A549 (cell line): ENCODE data around the gene ALPI. TPM values are rescaled to one million over a fixed set of nuclear protein-coding genes. Genes with fewer than 3 reads are reported as not detected.

Source experiments
- ATAC-seq, 2 experiments: fragments of 200-7000 bp in 1 of 2; fragments of >200 bp in 1 of 2; cut with Nextera tagmentation in 1 of 2; cut with Tn5 transposase in 1 of 2; 3 replicates each; pipeline versions ENCODE4 v1.8.0 to v1.9.1; 2018 to 2020; ENCODE audit warnings: mild to moderate bottlenecking in 1 of 2, moderate library complexity in 1 of 2
- CTCF ChIA-PET: fragments of 300-600 bp; sonication (Branson Sonifier 250); formaldehyde crosslinking; extraction: SDS; loops from one replicate; lab custom pipeline; 2021; ENCODE audit warnings: antibody characterized with exemption, inconsistent platforms; lab: Yijun Ruan, JAX
- POLR2A ChIA-PET: fragments of 350-600 bp; formaldehyde crosslinking; extraction: SDS; loops from one replicate; lab custom pipeline; 2021; ENCODE audit warnings: antibody characterized with exemption, inconsistent platforms; lab: Yijun Ruan, JAX
- DNase-seq, 2 experiments: peaks; one replicate each; pipeline versions ENCODE4 v3.0.0 to v3.0.0-alpha.2; 2011 to 2016; ENCODE audit warnings: low read depth in 1 of 2, low spot score in 1 of 2
- FAIRE-seq: peaks from 2 replicates; lab custom pipeline; 2011; peaks lifted over from hg19 to GRCh38; lab: Jason Lieb, UNC
- H3K27ac ChIP-seq, 2 experiments: fragments of >200 bp; sonication (Bioruptor Twin); formaldehyde crosslinking; 3 replicates each; pipeline ENCODE4 v1.5.1; 2016 to 2017
- H3K4me1 ChIP-seq: fragments of >200 bp; sonication (Bioruptor Twin); formaldehyde crosslinking; 3 replicates; pipeline ENCODE4 v1.6.1; 2016
- H3K4me2 ChIP-seq: fragments of >200 bp; sonication (Bioruptor Twin); formaldehyde crosslinking; 3 replicates; pipeline ENCODE4 v1.6.1; 2016
- H3K4me3 ChIP-seq: fragments of >200 bp; sonication (Bioruptor Twin); formaldehyde crosslinking; 3 replicates; pipeline ENCODE4 v1.5.1; 2016
- H3K9me3 ChIP-seq: fragments of >200 bp; sonication (Bioruptor Twin); formaldehyde crosslinking; 3 replicates; pipeline ENCODE4 v1.6.1; 2016
- BCL3 ChIP-seq: fragments of >200 bp; sonication (Bioruptor Twin); formaldehyde crosslinking; IDR thresholded peaks from 3 replicates; pipeline ENCODE4 v1.6.1; 2016
- BHLHE40 ChIP-seq: IDR thresholded peaks from 2 replicates; pipeline ENCODE4 v1.6.1; 2012; ENCODE audit warnings: low read depth, low read length, inconsistent platforms
- CBX8 ChIP-seq: fragments of 200-600 bp; sonication (generic); IDR thresholded peaks from 2 replicates; pipeline ENCODE4 v1.6.1; 2016
- CEBPB ChIP-seq, 2 experiments: fragments of >200 bp in 1 of 2; sonication (Bioruptor Twin) in 1 of 2; formaldehyde crosslinking in 1 of 2; IDR thresholded peaks; 2 replicates each; pipeline ENCODE4 v1.6.1; 2012 to 2016
- CHD2 ChIP-seq: fragments of 150-350 bp; IDR thresholded peaks from 2 replicates; pipeline ENCODE4 v1.6.1; 2014; ENCODE audit warnings: low read length; ENCODE audit not compliant: partially characterized antibody
- CHD4 ChIP-seq: fragments of 200-600 bp; sonication (generic); IDR thresholded peaks from 2 replicates; pipeline ENCODE4 v1.6.1; 2016; ENCODE audit warnings: antibody characterized with exemption, mild to moderate bottlenecking, borderline replicate concordance
- EHMT2 ChIP-seq: fragments of 200-600 bp; sonication (generic); IDR thresholded peaks from 2 replicates; pipeline ENCODE4 v1.6.1; 2016; ENCODE audit warnings: antibody characterized with exemption, low read depth, mild to moderate bottlenecking, moderate library complexity
- ELK1 ChIP-seq: fragments of 150-350 bp; IDR thresholded peaks from 2 replicates; pipeline ENCODE4 v1.6.1; 2014; ENCODE audit warnings: low read depth, mild to moderate bottlenecking, low read length
- ESRRA ChIP-seq: fragments of 150-350 bp; IDR thresholded peaks from 2 replicates; pipeline ENCODE4 v1.6.1; 2014; ENCODE audit warnings: mild to moderate bottlenecking, low read length, borderline replicate concordance
- FOSL2 ChIP-seq, 2 experiments: fragments of 450-650 bp in 1 of 2; fragments of >200 bp in 1 of 2; sonication (Bioruptor Twin) in 1 of 2; formaldehyde crosslinking; IDR thresholded peaks; 2 replicates each; pipeline versions ENCODE4 v1.5.0 to v1.6.1; 2016 to 2020; ENCODE audit warnings: mild to moderate bottlenecking in 1 of 2, moderate library complexity in 1 of 2
- FOXS1 ChIP-seq: fragments of 250-450 bp; sonication (Bioruptor Pico); IDR thresholded peaks from 2 replicates; pipeline ENCODE4 v1.5.0; 2020; ENCODE audit warnings: mild to moderate bottlenecking, moderate library complexity
- HOXB5 ChIP-seq: fragments of 250-450 bp; sonication (Bioruptor Pico); IDR thresholded peaks from 2 replicates; pipeline ENCODE4 v1.5.0; 2020; ENCODE audit warnings: mild to moderate bottlenecking, moderate library complexity
- KDM1A ChIP-seq: fragments of 200-600 bp; sonication (generic); IDR thresholded peaks from 2 replicates; pipeline ENCODE4 v1.6.1; 2016; ENCODE audit warnings: low read depth, mild to moderate bottlenecking
- KDM5A ChIP-seq: fragments of 200-600 bp; sonication (generic); IDR thresholded peaks from 2 replicates; pipeline ENCODE4 v1.6.1; 2016; ENCODE audit warnings: antibody characterized with exemption, mild to moderate bottlenecking
- MAZ ChIP-seq: fragments of 150-350 bp; IDR thresholded peaks from 2 replicates; pipeline ENCODE4 v1.6.1; 2014; ENCODE audit warnings: antibody characterized with exemption, low read depth, low read length, borderline replicate concordance
- MYC ChIP-seq: IDR thresholded peaks from 2 replicates; pipeline ENCODE4 v1.6.1; 2012; ENCODE audit warnings: mild to moderate bottlenecking, inconsistent platforms, low read length, improper control_type of control experiment, borderline replicate concordance
- NFE2L2 ChIP-seq: fragments of 150-350 bp; conservative IDR thresholded peaks from 2 replicates; pipeline ENCODE4 v1.6.1; 2014; ENCODE audit warnings: low read length
- POLR2A ChIP-seq: IDR thresholded peaks from 2 replicates; pipeline ENCODE4 v1.6.1; 2012; ENCODE audit warnings: mild to moderate bottlenecking, low read length
- SMC3 ChIP-seq: fragments of >200 bp; sonication (Bioruptor Twin); formaldehyde crosslinking; IDR thresholded peaks from 3 replicates; pipeline ENCODE4 v1.6.1; 2018; ENCODE audit warnings: inconsistent platforms
- TP53 ChIP-seq: fragments of 250-450 bp; sonication (Bioruptor Pico); IDR thresholded peaks from 2 replicates; pipeline ENCODE4 v1.5.0; 2021; ENCODE audit warnings: mild to moderate bottlenecking, moderate library complexity
- USF2 ChIP-seq: fragments of 450-650 bp; IDR thresholded peaks from 2 replicates; pipeline ENCODE4 v1.6.1; 2014; ENCODE audit warnings: antibody characterized with exemption
- WGBS: methylation state at CpG from one replicate; pipeline ENCODE4 v1.1.6; 2017; ENCODE audit errors: missing lambda C conversion rate; 5-methylcytosine and 5-hydroxymethylcytosine counted together
- polyA plus RNA-seq, 4 experiments: library from polyadenylated mRNA; depleted of rRNA in 3 of 4; stranded (reverse); fragments of >200 nt; fragmentation: RNase III in 1 of 4; extraction: RNeasy Plus Mini Kit Qiagen cat#74134 plus additional on column Dnase treatment in 1 of 4; gene quantifications; 2 replicates in 3 of 4; 3 replicates in 1 of 4; pipeline ENCODE4 v1.2.3, GENCODE V29; 2011 to 2017
- TF ChIP-seq, protein P1 (sequence below): IDR thresholded peaks from 2 replicates; pipeline ENCODE4 v1.6.1; 2012; ENCODE audit warnings: low read depth, borderline replicate concordance
- TF ChIP-seq, protein P2 (sequence below): fragments of 200-600 bp; sonication (generic); IDR thresholded peaks from 2 replicates; pipeline ENCODE4 v1.6.1; 2016; ENCODE audit warnings: antibody characterized with exemption, mild to moderate bottlenecking, moderate library complexity
- TF ChIP-seq, protein P3 (sequence below): IDR thresholded peaks from 2 replicates; pipeline ENCODE4 v1.6.1; 2012
- TF ChIP-seq, protein P4 (sequence below): fragments of 250-450 bp; sonication (Bioruptor Pico); IDR thresholded peaks from 2 replicates; pipeline ENCODE4 v1.5.0; 2020; ENCODE audit warnings: low read depth, mild to moderate bottlenecking, moderate library complexity

The ALPI gene
- polyA plus RNA-seq, 2 of the 4 experiments (the other 2 are of a cell fraction), result 0.05 TPM; not detected in 1

DNA sequence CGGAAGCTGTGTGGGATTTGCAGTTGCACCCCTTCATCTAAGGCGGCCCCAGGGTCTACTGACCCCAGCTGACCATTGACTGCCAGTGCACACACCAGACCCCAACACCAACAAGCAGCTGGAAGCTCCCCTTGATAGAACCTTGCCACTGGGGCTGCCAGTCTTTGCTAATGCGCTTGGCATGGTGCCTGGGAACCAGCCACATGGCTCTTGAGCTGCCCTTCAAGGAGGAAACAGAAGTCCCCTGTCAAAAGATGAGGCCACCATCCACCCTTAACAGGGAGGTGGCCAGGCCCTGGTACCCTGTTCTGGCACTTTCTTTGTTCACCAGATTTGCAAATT lies 8.6 kb downstream of the ALPI start:
- no peaks in the 10 kb centered on the region for H3K9me3 ChIP-seq
- H3K4me3 ChIP-seq, result no peak overlapping the region
- WGBS, result 81% methylated on average over 2 of the region's 3 CpGs
- DNase-seq (no peak), ATAC-seq (no peak; a peak in 1 of 6 replicates), FAIRE-seq (no peak)
- no peak overlapping the region for H3K4me2 ChIP-seq
- H3K4me1 ChIP-seq, result no peaks in the 10 kb centered on the region
- ChIA-PET CTCF (interaction anchor here (0.7 to 7.0 kb wide), 7 partner anchors 7 to 58 kb away, joined by 3 to 39 read pairs (median 4); partner anchors contain the start of gene PRSS56), POLR2A (no interaction called here)
- no peak overlapping the region for H3K27ac ChIP-seq
- TF ChIP-seq EHMT2 (no peak), MAZ (no peak), CHD4 (no peak), USF2 (no peak), ELK1 (no peak), HOXB5 (CRISPR knock-in tag) (no peak), ESRRA (no peak), CBX8 (no peak)
- TF ChIP-seq, protein P1, sequence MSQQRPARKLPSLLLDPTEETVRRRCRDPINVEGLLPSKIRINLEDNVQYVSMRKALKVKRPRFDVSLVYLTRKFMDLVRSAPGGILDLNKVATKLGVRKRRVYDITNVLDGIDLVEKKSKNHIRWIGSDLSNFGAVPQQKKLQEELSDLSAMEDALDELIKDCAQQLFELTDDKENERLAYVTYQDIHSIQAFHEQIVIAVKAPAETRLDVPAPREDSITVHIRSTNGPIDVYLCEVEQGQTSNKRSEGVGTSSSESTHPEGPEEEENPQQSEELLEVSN, result no peak
- TF ChIP-seq, protein P2, sequence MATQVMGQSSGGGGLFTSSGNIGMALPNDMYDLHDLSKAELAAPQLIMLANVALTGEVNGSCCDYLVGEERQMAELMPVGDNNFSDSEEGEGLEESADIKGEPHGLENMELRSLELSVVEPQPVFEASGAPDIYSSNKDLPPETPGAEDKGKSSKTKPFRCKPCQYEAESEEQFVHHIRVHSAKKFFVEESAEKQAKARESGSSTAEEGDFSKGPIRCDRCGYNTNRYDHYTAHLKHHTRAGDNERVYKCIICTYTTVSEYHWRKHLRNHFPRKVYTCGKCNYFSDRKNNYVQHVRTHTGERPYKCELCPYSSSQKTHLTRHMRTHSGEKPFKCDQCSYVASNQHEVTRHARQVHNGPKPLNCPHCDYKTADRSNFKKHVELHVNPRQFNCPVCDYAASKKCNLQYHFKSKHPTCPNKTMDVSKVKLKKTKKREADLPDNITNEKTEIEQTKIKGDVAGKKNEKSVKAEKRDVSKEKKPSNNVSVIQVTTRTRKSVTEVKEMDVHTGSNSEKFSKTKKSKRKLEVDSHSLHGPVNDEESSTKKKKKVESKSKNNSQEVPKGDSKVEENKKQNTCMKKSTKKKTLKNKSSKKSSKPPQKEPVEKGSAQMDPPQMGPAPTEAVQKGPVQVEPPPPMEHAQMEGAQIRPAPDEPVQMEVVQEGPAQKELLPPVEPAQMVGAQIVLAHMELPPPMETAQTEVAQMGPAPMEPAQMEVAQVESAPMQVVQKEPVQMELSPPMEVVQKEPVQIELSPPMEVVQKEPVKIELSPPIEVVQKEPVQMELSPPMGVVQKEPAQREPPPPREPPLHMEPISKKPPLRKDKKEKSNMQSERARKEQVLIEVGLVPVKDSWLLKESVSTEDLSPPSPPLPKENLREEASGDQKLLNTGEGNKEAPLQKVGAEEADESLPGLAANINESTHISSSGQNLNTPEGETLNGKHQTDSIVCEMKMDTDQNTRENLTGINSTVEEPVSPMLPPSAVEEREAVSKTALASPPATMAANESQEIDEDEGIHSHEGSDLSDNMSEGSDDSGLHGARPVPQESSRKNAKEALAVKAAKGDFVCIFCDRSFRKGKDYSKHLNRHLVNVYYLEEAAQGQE, result no peak

GRCh38 chr2:232465061-232465460 lies 9.1 kb downstream of the ALPI start:
- ATAC-seq (no peak), FAIRE-seq (no peak), DNase-seq (no peak)
- H3K4me1 ChIP-seq, result no peaks in the 10 kb centered on the region
- CTCF ChIA-PET, result interaction anchor here (1.0 to 7.0 kb wide), 6 partner anchors 8 to 58 kb away, joined by 3 to 39 read pairs (median 5); partner anchors contain the start of gene PRSS56
- WGBS, result 71% methylated on average over 6 of the region's 6 CpGs
- TF ChIP-seq BCL3, result no peak
- TF ChIP-seq FOSL2 (IDR thresholded peaks at IDR 0.05), result no peak
- no peak for TF ChIP-seq FOSL2 (CRISPR knock-in tag; IDR thresholded peaks at IDR 0.05)
- TF ChIP-seq, protein P3, sequence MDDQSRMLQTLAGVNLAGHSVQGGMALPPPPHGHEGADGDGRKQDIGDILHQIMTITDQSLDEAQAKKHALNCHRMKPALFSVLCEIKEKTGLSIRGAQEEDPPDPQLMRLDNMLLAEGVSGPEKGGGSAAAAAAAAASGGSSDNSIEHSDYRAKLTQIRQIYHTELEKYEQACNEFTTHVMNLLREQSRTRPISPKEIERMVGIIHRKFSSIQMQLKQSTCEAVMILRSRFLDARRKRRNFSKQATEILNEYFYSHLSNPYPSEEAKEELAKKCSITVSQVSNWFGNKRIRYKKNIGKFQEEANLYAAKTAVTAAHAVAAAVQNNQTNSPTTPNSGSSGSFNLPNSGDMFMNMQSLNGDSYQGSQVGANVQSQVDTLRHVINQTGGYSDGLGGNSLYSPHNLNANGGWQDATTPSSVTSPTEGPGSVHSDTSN, result no peak
- TF ChIP-seq KDM1A, result no peak
- TF ChIP-seq CHD2, result no peak
- no peak for TF ChIP-seq CBX8
- TF ChIP-seq SMC3, result no peak
- TF ChIP-seq KDM5A, result no peak
- no peak for TF ChIP-seq BHLHE40
- TF ChIP-seq FOXS1 (CRISPR knock-in tag), result no peak
- TF ChIP-seq, protein P4, sequence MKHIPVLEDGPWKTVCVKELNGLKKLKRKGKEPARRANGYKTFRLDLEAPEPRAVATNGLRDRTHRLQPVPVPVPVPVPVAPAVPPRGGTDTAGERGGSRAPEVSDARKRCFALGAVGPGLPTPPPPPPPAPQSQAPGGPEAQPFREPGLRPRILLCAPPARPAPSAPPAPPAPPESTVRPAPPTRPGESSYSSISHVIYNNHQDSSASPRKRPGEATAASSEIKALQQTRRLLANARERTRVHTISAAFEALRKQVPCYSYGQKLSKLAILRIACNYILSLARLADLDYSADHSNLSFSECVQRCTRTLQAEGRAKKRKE (CRISPR knock-in tag), result no peak
- no peak for TF ChIP-seq MYC
- no peak for TF ChIP-seq TP53 (CRISPR knock-in tag)
- TF ChIP-seq POLR2A, result no peak
- TF ChIP-seq NFE2L2, result no peak
- TF ChIP-seq CEBPB (IDR thresholded peaks at IDR 0.05), result no peak
- H3K4me3 ChIP-seq, result no peak overlapping the region
- no peak overlapping the region for H3K27ac ChIP-seq
- no peak overlapping the region for H3K4me2 ChIP-seq
- POLR2A ChIA-PET, result no interaction called here
- H3K9me3 ChIP-seq, result no peaks in the 10 kb centered on the region
